Gastrocnemius medialis (tissue), 4 donors: ENCODE measurements around the gene KIT. TPM values are rescaled to one million over a fixed set of nuclear protein-coding genes. Genes with fewer than 3 reads are reported as not detected.

Experiments used
- ATAC-seq, 2 donors: fragments of 150-250 bp; one replicate each; pipeline ENCODE4 v1.9.1; 2016
- DNase-seq, 2 donors: peaks; one replicate each; pipeline ENCODE4 v3.0.0-alpha.2; 2019
- H3K27ac ChIP-seq, 4 donors: fragments of 200-600 bp; sonication (generic); 1 replicate in 1 of 4; 2 replicates in 3 of 4; pipeline ENCODE4 v1.5.1; 2016 to 2018; ENCODE audit warnings: mild to moderate bottlenecking in 2 of 4, moderate library complexity in 1 of 4
- H3K27me3 ChIP-seq, 3 donors: fragments of 200-600 bp; sonication (generic) in 2 of 3; 1 replicate in 1 of 3; 2 replicates in 2 of 3; pipeline versions ENCODE4 v1.5.1 to v1.6.0; 2016 to 2019; ENCODE audit warnings: mild to moderate bottlenecking in 1 of 3, moderate library complexity in 1 of 3
- H3K36me3 ChIP-seq, 2 donors: fragments of 200-600 bp; sonication (generic) in 1 of 2; one replicate each; pipeline ENCODE4 v1.5.1; 2017 to 2018
- H3K4me1 ChIP-seq, 2 donors: fragments of 200-600 bp; sonication (generic) in 1 of 2; one replicate each; pipeline ENCODE4 v1.5.1; 2016 to 2017; ENCODE audit warnings: mild to moderate bottlenecking in 2 of 2
- H3K4me3 ChIP-seq, 4 donors: fragments of 200-600 bp; sonication (generic) in 3 of 4; 1 replicate in 1 of 4; 2 replicates in 3 of 4; pipeline ENCODE4 v1.5.1; 2016 to 2019; ENCODE audit warnings: mild to moderate bottlenecking in 2 of 4
- H3K9me3 ChIP-seq, 3 donors: fragments of 200-600 bp; sonication (generic) in 2 of 3; 1 replicate in 1 of 3; 2 replicates in 2 of 3; pipeline ENCODE4 v1.5.1; 2016 to 2019
- CTCF ChIP-seq, 5 experiments: fragments of 450-650 bp in 3 of 5; fragments of 200-600 bp in 2 of 5; sonication (generic) in 2 of 5; IDR thresholded peaks in 4 of 5; conservative IDR thresholded peaks in 1 of 5; 1 replicate in 4 of 5; 2 replicates in 1 of 5; pipeline ENCODE4 v1.5.1; 2016 to 2019; ENCODE audit warnings: antibody characterized with exemption in 5 of 5, mild to moderate bottlenecking in 3 of 5, moderate library complexity in 3 of 5
- POLR2A ChIP-seq, 2 donors: fragments of 450-650 bp; IDR thresholded peaks; one replicate each; pipeline ENCODE4 v1.6.1; 2017; ENCODE audit warnings: antibody characterized with exemption in 2 of 2, mild to moderate bottlenecking in 2 of 2, moderate library complexity in 2 of 2
- in situ Hi-C, 4 donors: fragments of 200-750 bp; cut with MboI; loops; one replicate each; pipeline versions ENCODE4 v1.15.0 to v1.8.0; 2017; ENCODE audit warnings: low sequenced_read_pairs in 4 of 4
- intact Hi-C: fragments of 100-400 bp; cut with DNase I; formaldehyde crosslinking; loops from one replicate; pipeline ENCODE4 v1.15.1; 2023; ENCODE audit warnings: low total_unique reads
- total RNA-seq, 4 donors: library from RNA; depleted of rRNA; stranded (reverse); fragments of >200 nt; gene quantifications; one replicate each; pipeline versions ENCODE4 v1.1.0 to v1.2.3, GENCODE V29; 2016

Gene KIT
- total RNA-seq, 4 donors from 2014 or later, result 0.62 to 2.9 (median 1.9) TPM

DNA sequence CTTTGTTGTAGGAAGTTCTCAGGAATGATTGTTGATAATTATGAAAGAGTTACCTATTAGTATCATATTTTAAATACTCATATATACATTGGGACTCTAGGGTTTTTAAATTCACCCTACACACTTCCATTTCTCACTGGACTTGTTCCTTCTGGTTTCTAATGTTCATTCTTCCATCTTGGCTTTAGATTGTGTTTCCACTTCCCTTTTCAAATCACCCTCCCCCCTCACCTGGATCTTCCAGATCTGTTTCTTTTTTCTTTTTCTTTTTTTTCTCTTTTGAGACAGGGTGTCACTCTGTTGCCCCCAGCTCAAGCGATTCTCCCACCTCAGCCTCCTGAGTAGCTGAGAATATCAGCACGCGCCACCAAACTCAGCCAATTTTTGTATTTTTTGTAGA, 6.7 kb upstream of the KIT start:
- intact Hi-C loops (no loop called here), in situ Hi-C loops (no loop called here)

GRCh38 chr4:54654753-54655152, 3.0 kb upstream of the KIT start:
- ATAC-seq, result no peak
- Histone ChIP-seq H3K27me3 (peaks cover 19 to 25% (median 22%) of the 10 kb centered on the region in 3 donors), H3K27ac (no peak overlapping the region), H3K36me3 (no peaks in the 10 kb centered on the region), H3K4me1 (peaks cover 4 to 25% of the 10 kb centered on the region in 2 donors), H3K9me3 (no peaks in the 10 kb centered on the region), H3K4me3 (no peak overlapping the region)
- in situ Hi-C loops (no loop called here), intact Hi-C loops (no loop called here)
- TF ChIP-seq POLR2A (IDR thresholded peaks at IDR 0.05) (no peak), CTCF (IDR thresholded peaks at IDR 0.05 in 4 of 5, conservative IDR thresholded peaks at IDR 0.05 in 1 of 5) (no peak)
- DNase-seq, result no peak

More for the DNA sequence above, 6.7 kb upstream of the KIT start:
- Histone ChIP-seq H3K4me3 (no peak overlapping the region), H3K27ac (no peak overlapping the region), H3K4me1 (no peaks in the 10 kb centered on the region), H3K9me3 (no peaks in the 10 kb centered on the region), H3K36me3 (no peaks in the 10 kb centered on the region), H3K27me3 (no peaks in the 10 kb centered on the region)
- ATAC-seq, result no peak
- no peak for DNase-seq
- no peak for TF ChIP-seq POLR2A (IDR thresholded peaks at IDR 0.05)
- no peak for TF ChIP-seq CTCF (IDR thresholded peaks at IDR 0.05 in 4 of 5, conservative IDR thresholded peaks at IDR 0.05 in 1 of 5)

DNA sequence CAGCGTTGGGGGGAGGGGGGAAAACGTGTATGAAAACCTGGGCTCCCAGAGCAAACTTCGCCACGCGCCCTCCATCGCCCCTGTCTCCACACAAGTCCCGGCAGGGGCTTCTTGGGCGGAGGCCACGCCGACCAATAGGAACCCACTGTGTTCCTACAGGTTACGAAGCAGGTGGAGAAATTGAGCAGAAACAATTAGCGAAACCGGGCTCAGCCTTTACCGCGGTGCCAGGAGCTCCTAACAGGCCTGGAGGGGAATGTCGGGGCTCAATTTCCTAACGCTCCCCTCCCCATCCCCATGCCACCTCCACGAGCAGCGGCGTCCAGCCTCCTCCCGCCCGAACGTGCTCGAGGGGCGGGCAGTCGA, 589 bp upstream of the KIT start:
- peak overlapping the region; percentile 47 to 67 (median 60) for H3K4me3 ChIP-seq
- peaks cover 4 to 25% of the 10 kb centered on the region in 2 donors for H3K4me1 ChIP-seq
- intact Hi-C loops (no loop called here), in situ Hi-C loops (no loop called here)
- ATAC-seq, result no peak
- TF ChIP-seq POLR2A (IDR thresholded peaks at IDR 0.05) (no peak), CTCF (IDR thresholded peaks at IDR 0.05 in 4 of 5, conservative IDR thresholded peaks at IDR 0.05 in 1 of 5) (no peak)
- peaks cover 38 to 48% (median 39%) of the 10 kb centered on the region in 3 donors for H3K27me3 ChIP-seq
- H3K9me3 ChIP-seq, result no peaks in the 10 kb centered on the region
- DNase-seq, result no peak
- H3K27ac ChIP-seq, result no peak overlapping the region
- H3K36me3 ChIP-seq, result no peaks in the 10 kb centered on the region

GRCh38 chr4:54658252-54659093, 716 bp downstream of the KIT start:
- Histone ChIP-seq H3K4me1 (peaks cover 4 to 25% of the 10 kb centered on the region in 2 donors), H3K36me3 (no peaks in the 10 kb centered on the region), H3K27ac (no peak overlapping the region), H3K4me3 (peak overlapping the region; percentile 47 to 67 (median 60)), H3K9me3 (no peaks in the 10 kb centered on the region), H3K27me3 (peaks cover 45 to 56% (median 48%) of the 10 kb centered on the region in 3 donors)
- intact Hi-C loops, result no loop called here
- ATAC-seq (peak; percentile 39 to 51), DNase-seq (no peak)
- in situ Hi-C loops, result no loop called here
- TF ChIP-seq POLR2A (IDR thresholded peaks at IDR 0.05), result no peak
- no peak for TF ChIP-seq CTCF (IDR thresholded peaks at IDR 0.05 in 4 of 5, conservative IDR thresholded peaks at IDR 0.05 in 1 of 5)
